Hematopoietic multipotent progenitor cell treated with erythropoietin and hydrocortisone succinate and interleukin-3 and kit ligand, for 8 days (in vitro differentiated cells): ENCODE measurements around the gene AQP7.
A peak's percentile ranks its signal among the peaks of the same experiment; 100 is the strongest.
"Not testable (repeated sequence)": the region's sequence is repeated elsewhere in the genome, so short reads cannot be mapped to it uniquely, and the experiment has no call there.

Experiments used
- DNase-seq: peaks from one replicate; pipeline ENCODE4 v3.0.0-alpha.2; 2015

The AQP7 gene

DNA sequence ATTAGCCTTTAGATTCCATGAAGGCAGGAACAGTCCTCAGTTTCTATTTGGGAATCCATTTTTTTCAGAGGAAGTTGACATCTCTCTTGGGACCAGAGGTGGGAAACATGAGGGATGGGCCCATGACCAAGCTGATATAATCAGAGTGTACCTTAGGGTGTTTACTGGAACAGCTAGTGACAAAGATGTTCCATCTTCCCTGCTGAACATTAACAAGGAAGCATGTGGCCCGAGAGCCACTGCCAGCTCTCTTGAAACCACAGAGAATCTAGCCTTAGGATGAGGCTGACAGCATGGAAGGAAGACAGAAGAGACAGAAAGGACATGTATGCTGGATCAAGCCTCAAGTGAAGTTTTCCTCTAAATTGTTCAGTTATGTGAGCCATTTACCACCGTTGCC lies 29.1 kb upstream of the AQP7 start:
- no peak for DNase-seq

- no peak for DNase-seq
Observed at GRCh38 chr9:33430942-33431341, 28.6 kb upstream of the AQP7 start.

DNA sequence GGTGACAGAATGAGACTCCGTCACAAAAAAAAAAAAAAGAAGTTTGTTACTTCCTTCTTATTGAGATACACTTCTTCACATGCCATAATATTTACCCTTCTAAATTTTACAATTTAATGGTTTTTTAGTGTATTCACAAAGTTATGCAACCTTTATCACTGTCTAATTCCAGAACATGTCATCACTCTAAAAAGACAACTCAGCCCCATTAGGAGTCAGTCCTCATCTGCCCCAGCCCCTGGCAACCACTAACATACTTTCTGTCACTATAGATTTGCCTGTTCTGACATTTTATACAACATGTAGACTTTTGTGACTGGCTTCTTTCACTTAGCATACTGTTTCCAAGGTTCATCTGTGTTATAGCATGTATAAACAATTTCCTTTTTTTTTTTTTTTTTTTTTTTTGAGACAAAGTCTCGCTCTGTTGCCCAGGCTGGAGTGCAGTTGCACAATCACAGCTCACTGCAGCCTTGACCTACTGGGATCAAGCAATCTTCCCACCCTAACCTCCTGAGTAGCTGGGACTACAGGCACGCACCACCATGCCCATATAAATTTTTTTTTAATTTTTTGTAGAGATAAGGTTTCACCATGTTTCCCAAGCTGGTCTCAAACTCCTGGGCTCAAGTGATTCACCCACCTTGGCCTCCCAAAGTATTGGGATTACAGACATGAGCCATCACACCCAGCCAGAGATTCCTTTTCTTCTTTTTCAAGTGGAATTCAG lies 27.1 kb upstream of the AQP7 start:
- no peak for DNase-seq

GRCh38 chr9:33426843-33427293 lies 24.5 kb upstream of the AQP7 start:
- no peak for DNase-seq

GRCh38 chr9:33425128-33425533 lies 22.8 kb upstream of the AQP7 start:
- no peak for DNase-seq

DNA sequence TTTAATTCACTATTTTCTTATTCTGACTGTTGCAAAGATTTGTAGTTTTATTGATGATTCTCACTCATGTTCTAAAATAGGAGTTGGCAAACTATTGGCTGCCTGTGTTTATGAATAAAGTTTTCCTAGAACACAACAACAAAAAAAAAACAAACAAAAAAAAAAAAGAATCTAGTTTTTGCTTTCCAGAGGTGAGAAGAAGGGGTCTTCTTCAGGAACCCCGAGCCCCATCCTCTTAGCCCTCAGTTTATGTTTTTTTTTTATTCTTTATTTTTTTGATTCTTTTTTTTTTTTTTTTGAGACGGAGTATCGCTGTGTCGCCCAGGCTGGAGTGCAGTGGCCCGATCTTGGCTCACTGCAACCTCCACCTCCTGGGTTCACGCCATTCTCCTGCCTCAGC lies 22.1 kb upstream of the AQP7 start:
- not testable (repeated sequence) for DNase-seq

DNA sequence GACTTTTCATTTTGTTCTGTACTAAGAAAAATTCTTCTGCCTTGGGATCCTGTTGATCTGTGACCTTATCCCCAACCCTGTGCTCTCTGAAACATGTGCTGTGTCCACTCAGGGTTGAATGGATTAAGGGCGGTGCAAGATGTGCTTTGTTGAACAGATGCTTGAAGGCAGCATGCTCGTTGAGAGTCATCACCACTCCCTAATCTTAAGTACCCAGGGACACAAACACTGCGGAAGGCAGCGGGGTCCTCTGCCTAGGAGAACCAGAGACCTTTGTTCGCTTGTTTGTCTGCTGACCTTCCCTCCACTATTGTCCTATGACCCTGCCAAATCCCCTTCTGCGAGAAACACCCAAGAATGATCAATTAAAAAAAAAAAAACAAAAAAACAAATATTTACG lies 21.7 kb upstream of the AQP7 start:
- not testable (repeated sequence) for DNase-seq

DNA sequence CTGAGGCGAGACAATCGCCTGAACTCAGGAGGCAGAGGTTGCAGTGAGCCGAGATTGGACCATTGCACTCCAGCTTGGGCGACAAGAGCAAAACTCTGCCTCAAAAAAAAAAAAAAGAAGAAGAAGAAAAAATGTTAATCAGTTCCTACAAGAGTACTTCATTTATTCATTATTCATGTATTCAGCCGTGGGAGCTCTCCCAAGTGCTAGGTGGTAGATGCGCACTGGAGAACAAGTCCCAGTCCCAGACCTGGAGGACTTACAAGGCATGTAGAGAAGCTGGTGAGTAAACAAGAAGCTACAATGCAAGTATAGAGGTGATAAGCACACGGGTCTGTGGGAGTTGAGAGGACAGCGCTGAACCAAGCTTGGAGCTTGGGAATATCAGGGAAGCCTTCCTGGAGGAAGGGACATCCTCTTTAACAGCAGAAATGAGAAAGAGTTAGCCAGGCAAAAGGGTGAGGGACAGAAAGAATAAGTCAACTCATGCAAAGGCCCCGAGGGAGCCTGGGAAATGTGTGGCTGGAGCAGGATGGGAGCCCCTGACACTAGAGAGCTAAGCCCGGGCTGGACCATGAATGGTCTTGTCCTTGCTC lies 17.4 kb upstream of the AQP7 start:
- DNase-seq: no peak

DNA sequence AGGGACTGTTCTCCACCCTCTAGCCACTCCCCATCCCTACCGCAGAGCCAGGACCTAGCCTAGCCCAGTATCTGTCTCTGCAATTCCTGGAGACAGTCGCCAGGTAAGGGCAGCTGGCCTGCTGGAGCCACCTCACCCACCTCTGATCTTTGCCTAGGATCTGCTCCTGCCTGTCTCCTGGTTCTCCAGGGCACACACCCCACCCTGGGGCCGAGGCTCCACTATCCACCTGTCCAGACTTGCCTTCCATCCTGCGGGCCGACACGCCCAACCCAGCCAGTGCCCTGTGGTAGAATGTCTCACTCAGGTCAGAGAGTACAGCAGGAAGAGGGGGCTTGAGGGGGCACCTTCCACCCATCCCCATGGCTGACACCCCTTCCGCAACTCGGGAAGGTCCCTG lies 15.7 kb upstream of the AQP7 start:
- DNase-seq: no peak

DNA sequence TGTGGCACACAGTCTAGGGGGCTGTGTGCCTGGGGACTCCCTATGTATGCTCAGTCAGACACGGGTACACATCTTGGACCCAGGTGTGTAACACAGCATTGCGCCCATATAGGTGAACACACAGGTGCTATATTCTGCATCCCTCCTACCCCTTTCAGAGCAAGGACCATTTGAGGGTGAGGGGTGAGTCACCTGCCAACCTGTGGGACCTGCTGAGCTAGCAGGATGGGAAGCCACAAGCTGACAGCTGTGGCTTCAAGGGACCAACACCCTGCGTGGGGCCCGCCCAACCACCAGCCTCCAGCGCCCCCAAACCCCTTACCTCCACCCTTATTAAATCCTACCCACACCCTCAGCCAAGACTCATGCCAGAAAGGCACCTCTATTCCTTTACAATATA lies 14.6 kb upstream of the AQP7 start:
- DNase-seq: no peak

DNA sequence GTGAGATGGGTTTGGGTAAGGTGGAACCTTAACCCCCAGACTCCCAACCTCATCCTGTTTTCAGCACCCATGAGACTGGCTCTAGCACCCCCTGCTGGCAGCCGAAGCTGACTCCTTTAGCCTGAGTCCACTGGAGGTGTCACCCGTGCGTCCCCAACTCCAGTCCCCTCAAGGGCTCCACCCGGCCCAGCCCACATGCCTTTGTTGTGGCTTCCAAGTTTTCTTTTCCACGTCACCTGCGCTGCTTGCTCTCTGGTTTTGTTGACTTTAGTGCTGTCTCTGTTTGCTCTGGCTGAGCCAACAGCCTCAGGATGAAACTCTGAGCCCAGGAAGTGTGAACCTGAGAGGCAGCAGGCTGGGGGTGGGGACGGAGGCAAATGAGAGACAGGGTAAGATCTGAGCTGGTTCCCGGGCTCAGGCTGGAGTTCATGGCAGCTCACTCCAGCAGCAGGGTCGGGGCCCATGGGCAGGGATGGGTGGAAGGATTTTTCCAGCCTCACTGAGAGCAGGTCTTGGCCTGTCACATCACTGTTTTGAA lies 13.2 kb upstream of the AQP7 start:
- DNase-seq: peak; percentile 76

DNA sequence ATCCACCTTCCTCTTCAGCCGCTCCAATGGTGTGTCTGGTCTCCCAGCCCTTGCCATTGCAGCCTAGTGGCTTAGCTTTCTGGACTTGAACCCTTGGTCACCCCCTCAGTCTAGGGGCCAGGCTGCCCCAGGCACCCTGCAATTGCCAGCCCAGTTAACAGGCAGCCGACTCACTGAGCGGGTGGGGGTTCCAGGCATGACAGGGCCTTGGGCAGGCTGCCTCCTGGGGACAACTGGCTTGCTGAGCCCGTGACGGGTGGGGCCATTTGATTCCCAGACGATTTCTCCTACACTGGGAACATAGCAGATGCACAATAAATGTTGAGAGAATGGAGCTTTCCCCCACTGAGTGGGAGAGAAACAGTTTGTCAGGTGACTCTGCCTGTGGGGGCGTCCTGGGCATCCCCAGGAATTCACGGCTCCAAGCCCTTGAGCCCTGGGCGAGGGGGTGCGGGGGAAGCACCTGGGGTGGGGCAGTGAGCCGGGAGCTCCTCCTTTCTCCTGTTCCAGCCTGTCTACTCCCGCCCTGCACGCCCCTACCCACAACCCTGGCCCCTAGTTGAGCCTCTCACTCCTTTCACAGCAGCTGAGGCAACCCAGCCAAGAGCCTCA lies 12.6 kb upstream of the AQP7 start:
- DNase-seq: no peak

DNA sequence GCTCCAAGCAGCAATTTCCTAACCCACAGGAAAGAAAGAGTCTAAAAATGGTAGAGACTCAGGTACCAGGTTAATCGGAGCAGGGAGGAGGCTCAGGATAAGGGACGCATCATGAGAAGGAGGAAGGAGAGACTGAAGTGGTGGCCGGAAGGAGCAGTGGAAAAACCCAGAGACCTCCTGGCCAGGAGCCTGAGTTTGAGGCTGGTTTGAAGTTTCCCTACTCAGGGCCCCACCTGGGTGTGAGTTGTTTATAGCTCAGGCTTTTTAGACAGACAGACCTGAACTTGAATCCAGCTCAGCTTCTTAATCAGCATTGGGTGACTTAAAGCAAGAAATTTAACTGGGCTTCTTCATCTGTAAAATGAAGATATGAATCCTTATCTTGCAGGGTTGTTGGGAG lies 11.9 kb upstream of the AQP7 start:
- DNase-seq: peak; percentile 33

- no peak for DNase-seq
Observed at GRCh38 chr9:33408087-33408486, 5.7 kb upstream of the AQP7 start.

- DNase-seq: no peak
Observed at GRCh38 chr9:33407061-33407460, 4.7 kb upstream of the AQP7 start.

DNA sequence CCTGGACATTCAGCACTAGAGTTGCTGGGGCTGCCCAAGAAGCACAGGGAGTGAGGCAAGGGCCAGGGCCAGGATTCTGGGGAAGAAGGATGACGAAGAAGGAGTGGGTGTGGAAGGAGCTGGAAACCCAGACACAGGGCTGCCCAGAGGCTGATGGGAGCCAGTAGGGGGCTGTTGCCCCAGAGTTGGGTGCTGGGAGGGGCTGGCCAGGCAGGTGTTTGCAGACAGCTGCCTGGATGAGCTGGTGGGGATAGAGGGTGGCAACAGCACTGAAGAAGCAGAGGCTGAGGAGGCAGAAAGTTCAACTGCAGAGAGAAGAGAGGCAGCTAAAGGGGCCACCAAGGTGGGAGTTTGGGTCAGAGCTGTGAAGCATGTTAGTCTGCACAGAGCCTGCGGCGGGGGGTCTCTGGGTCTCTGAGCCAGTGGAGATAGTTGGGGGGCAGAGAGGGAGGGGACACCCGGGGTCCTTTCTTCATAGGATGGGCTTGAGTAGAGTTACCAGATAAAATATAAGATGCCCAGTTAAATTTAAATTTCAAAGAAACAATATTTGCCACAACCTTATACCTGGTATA lies 2.5 kb upstream of the AQP7 start:
- no peak for DNase-seq

GRCh38 chr9:33403941-33404787 lies 1.8 kb upstream of the AQP7 start:
- no peak for DNase-seq

DNA sequence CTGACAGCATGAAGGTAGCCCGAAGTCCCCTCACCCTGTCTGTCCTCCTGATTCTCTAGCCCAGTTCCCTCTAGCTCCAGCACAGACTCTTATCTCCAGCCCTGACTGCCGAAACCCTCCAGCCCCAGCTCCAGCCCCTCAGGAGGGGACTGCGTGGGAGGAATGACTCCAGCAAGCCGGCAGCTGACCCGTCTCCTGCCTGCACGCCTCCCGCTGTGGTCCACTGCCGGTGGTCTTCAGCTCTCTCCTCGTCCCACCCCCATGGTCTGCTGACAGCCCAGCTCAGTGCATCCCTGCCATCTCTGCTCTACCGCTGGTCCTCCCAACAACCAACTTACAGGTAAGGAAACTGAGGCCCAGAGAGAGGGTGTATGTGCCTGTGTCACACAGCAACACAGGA lies 559 bp downstream of the AQP7 start:
- DNase-seq: not testable (repeated sequence)

GRCh38 chr9:33399047-33399446 lies 3.3 kb downstream of the AQP7 start:
- DNase-seq: not testable (repeated sequence)

DNA sequence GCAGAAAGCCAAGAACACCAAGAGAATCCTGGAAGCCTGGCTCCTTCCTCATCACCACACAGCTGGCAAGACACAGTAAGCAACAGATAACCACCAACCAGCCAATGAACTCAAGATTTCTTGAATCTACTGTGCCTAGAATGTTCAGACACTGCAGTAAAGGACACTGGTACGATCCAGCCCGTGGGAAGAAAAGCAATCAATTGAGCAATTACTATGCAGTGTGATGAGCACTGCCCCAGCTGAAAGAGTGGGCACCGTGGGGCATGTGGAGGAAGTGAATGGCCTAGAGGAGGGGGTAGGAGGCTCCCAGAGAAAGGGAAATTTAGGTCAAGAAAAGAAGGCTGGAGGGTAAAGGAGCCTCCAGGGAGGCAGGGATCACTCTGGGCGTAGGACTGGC lies 4.6 kb downstream of the AQP7 start:
- not testable (repeated sequence) for DNase-seq

DNA sequence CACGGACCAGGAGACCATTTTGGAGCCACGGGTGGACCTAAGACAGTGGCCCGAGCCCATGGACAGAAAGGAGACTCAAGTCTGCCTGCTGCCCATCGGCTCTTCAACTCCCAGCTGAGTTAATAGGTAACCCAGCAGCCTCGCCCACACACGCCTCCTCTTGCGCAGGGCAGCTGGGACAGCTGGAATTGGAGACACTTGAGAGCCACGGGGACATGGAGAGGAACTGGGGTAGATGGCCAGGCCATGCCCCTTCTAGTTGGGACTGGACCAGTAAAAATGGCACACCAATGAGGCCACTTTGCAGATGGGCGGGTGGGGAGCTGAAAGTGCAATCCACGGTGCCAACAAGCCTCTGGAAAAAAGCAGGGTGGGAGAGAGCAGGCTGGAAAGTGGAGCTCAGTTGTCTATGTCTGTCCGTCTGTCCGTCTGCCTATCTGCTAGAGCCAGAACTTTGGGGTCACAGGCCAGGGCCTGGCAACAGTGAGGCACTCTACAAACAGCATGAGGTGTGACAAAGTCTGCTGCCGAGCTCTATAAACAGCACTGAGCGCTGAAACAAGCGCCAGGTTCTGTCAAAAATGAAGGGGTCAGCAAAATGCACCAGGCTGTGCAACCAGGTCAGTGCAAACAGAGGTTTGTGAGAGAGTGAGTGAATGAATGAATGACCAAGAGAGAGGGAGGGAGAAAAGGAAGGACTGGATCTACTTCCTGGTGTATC lies 7.0 kb downstream of the AQP7 start:
- DNase-seq: not testable (repeated sequence)

DNA sequence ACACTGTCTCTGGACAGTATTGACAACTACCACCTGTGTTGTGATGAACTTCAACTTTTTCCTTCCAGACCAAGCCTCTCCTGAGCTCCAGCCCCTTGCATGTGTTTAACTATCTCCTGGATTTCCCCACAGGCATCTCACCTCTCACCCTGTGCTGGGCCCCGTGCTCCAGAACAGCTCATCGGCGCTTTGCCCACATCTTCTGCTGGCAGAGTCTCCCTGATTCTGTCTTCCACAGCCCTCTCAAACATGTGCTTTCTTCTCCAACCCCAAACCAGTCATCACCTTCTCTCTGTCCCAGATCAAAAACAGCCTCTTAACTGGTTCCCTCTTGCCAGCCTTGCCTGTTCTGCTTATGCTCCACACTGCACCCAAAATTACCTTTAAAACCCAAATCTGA lies 8.4 kb downstream of the AQP7 start:
- DNase-seq: not testable (repeated sequence)
